ENCODE results near the gene SLC44A5.

Gene SLC44A5

GRCh38 chr1:75475696-75476095, 135.2 kb downstream of the SLC44A5 start:
- Histone ChIP-seq H2AFZ (ENCODE audit: insufficient read depth, low read length, poor library complexity) (no peak overlapping the region), H2BK120ac (ENCODE audit: insufficient read depth, low read length, poor library complexity) (no peak overlapping the region), H3K4me2 (ENCODE audit: low read length) (no peak overlapping the region), H3K9me3 (ENCODE audit: insufficient read depth, low read depth, low read length) (no peaks in the 10 kb centered on the region), H3K23ac (ENCODE audit: low read length) (no peak overlapping the region), H4K12ac (ENCODE audit: low read depth, low read length) (no peak overlapping the region), H2AK5ac (ENCODE audit: low read length) (no peak overlapping the region), H3K18ac (ENCODE audit: low read length) (no peak overlapping the region), H3K36me3 (ENCODE audit: control insufficient read depth in 1 of 2, insufficient read depth in 2 of 2, low read length in 2 of 2) (no peaks in the 10 kb centered on the region), H3K9ac (ENCODE audit: low read length) (no peak overlapping the region), H3K4ac (ENCODE audit: low read depth, low read length) (no peak overlapping the region), H3K4me1 (ENCODE audit: control insufficient read depth in 1 of 2, insufficient read depth in 2 of 2, low read length in 2 of 2) (no peaks in the 10 kb centered on the region), H4K91ac (ENCODE audit: low read depth, low read length) (no peak overlapping the region), H4K8ac (ENCODE audit: low read depth, low read length) (no peak overlapping the region), H2BK5ac (ENCODE audit: low read depth, low read length, poor library complexity) (no peak overlapping the region), H3K27ac (ENCODE audit: low read depth, low read length) (no peak overlapping the region), H3K4me3 (ENCODE audit: low read depth, low read length) (no peak overlapping the region), H3K79me2 (ENCODE audit: control insufficient read depth, insufficient read depth, low read length, poor library complexity) (no peaks in the 10 kb centered on the region), H3K79me1 (ENCODE audit: low read length) (no peaks in the 10 kb centered on the region), H3K27me3 (ENCODE audit: insufficient read depth, low read length) (no peaks in the 10 kb centered on the region), H3K14ac (ENCODE audit: low read length) (no peak overlapping the region), H2BK12ac (ENCODE audit: low read length) (no peak overlapping the region)
- DNase-seq = no peak
- no CpG with 5 or more reads among the region's 4 CpGs for WGBS (ENCODE audit: extremely low coverage, insufficient coverage, insufficient read length)

DNA sequence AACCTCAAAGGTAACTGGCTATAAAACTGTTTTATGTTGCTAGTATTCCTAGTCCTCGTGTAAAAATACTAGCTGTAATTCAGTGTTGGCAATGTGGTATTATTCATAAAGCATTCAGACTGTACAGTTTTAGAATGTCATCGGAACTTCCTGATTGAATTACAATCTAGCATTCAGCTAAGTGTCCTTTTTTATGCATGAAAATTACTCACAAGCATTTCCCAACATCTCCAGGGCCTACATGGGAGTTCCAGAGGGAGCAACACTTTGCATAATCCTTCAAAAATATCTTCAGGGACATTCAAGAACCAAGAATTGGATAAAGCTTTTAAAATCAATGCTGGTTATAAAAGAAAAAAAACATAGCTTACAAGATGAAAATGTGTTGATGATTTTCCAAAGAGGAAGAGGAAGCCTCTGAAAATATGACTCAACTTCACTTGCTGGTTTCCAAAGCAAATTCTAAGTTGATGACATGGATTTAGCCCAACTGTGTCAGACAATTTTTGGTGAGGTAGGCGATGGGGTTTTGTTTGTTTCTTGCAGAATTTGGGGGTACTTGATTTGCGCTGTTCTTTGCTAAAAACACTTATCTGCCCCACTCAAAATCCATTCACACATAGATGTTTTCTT, 137.8 kb downstream of the SLC44A5 start:
- Histone ChIP-seq H2AK5ac (ENCODE audit: low read length) (no peak overlapping the region), H3K27ac (ENCODE audit: low read depth, low read length) (no peak overlapping the region), H3K4me1 (ENCODE audit: control insufficient read depth in 1 of 2, insufficient read depth in 2 of 2, low read length in 2 of 2) (no peaks in the 10 kb centered on the region), H3K4me3 (ENCODE audit: low read depth, low read length) (no peak overlapping the region), H3K4ac (ENCODE audit: low read depth, low read length) (no peak overlapping the region), H3K9ac (ENCODE audit: low read length) (no peak overlapping the region), H2BK120ac (ENCODE audit: insufficient read depth, low read length, poor library complexity) (no peak overlapping the region), H3K27me3 (ENCODE audit: insufficient read depth, low read length) (no peaks in the 10 kb centered on the region), H3K18ac (ENCODE audit: low read length) (no peak overlapping the region), H4K12ac (ENCODE audit: low read depth, low read length) (no peak overlapping the region), H3K9me3 (ENCODE audit: insufficient read depth, low read depth, low read length) (no peaks in the 10 kb centered on the region), H3K14ac (ENCODE audit: low read length) (no peak overlapping the region), H2BK12ac (ENCODE audit: low read length) (no peak overlapping the region), H2AFZ (ENCODE audit: insufficient read depth, low read length, poor library complexity) (no peak overlapping the region), H3K79me1 (ENCODE audit: low read length) (no peaks in the 10 kb centered on the region), H2BK5ac (ENCODE audit: low read depth, low read length, poor library complexity) (no peak overlapping the region), H3K4me2 (ENCODE audit: low read length) (no peak overlapping the region), H4K91ac (ENCODE audit: low read depth, low read length) (no peak overlapping the region), H3K36me3 (ENCODE audit: control insufficient read depth in 1 of 2, insufficient read depth in 2 of 2, low read length in 2 of 2) (no peaks in the 10 kb centered on the region), H3K79me2 (ENCODE audit: control insufficient read depth, insufficient read depth, low read length, poor library complexity) (no peaks in the 10 kb centered on the region), H4K8ac (ENCODE audit: low read depth, low read length) (no peak overlapping the region), H3K23ac (ENCODE audit: low read length) (no peak overlapping the region)
- no peak for DNase-seq
- no CpG with 5 or more reads among the region's 4 CpGs for WGBS (ENCODE audit: extremely low coverage, insufficient coverage, insufficient read length)

- Histone ChIP-seq H2BK5ac (ENCODE audit: low read depth, low read length, poor library complexity) (no peak overlapping the region), H3K4me3 (ENCODE audit: low read depth, low read length) (no peak overlapping the region), H3K4ac (ENCODE audit: low read depth, low read length) (no peak overlapping the region), H3K23ac (ENCODE audit: low read length) (no peak overlapping the region), H3K18ac (ENCODE audit: low read length) (no peak overlapping the region), H3K27me3 (ENCODE audit: insufficient read depth, low read length) (no peaks in the 10 kb centered on the region), H3K36me3 (ENCODE audit: control insufficient read depth in 1 of 2, insufficient read depth in 2 of 2, low read length in 2 of 2) (no peaks in the 10 kb centered on the region), H3K9ac (ENCODE audit: low read length) (no peak overlapping the region), H2BK12ac (ENCODE audit: low read length) (no peak overlapping the region), H2AFZ (ENCODE audit: insufficient read depth, low read length, poor library complexity) (no peak overlapping the region), H2AK5ac (ENCODE audit: low read length) (no peak overlapping the region), H3K9me3 (ENCODE audit: insufficient read depth, low read depth, low read length) (no peaks in the 10 kb centered on the region), H2BK120ac (ENCODE audit: insufficient read depth, low read length, poor library complexity) (no peak overlapping the region), H3K14ac (ENCODE audit: low read length) (no peak overlapping the region), H4K91ac (ENCODE audit: low read depth, low read length) (no peak overlapping the region), H3K79me2 (ENCODE audit: control insufficient read depth, insufficient read depth, low read length, poor library complexity) (no peaks in the 10 kb centered on the region), H3K4me2 (ENCODE audit: low read length) (no peak overlapping the region), H3K79me1 (ENCODE audit: low read length) (no peaks in the 10 kb centered on the region), H3K27ac (ENCODE audit: low read depth, low read length) (no peak overlapping the region), H4K8ac (ENCODE audit: low read depth, low read length) (no peak overlapping the region), H3K4me1 (ENCODE audit: control insufficient read depth in 1 of 2, insufficient read depth in 2 of 2, low read length in 2 of 2) (no peaks in the 10 kb centered on the region), H4K12ac (ENCODE audit: low read depth, low read length) (no peak overlapping the region)
- no CpG with 5 or more reads among the region's 5 CpGs for WGBS (ENCODE audit: extremely low coverage, insufficient coverage, insufficient read length)
- peak; percentile 4 to 6 for DNase-seq
Measured at GRCh38 chr1:75472089-75472970, 138.6 kb downstream of the SLC44A5 start.

DNA sequence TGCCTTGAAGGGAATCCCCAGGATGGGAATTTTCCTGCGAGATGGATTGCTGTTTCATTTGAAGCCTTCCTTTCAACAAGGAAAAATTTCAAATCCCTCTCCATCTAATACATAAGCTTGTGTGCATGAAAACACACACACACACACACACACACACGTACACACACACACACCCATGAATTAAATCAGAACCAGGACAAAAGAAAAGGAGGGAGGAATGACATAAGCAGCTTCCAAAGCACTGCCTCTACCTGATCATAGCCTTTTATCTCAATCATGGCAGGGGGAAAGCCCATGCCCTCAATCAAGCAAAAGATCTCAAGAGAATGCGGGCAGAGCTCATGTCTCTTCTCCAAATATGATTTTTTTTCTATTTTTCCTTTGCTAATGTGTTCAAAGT, 139.7 kb downstream of the SLC44A5 start:
- Histone ChIP-seq H2AFZ (ENCODE audit: insufficient read depth, low read length, poor library complexity) (no peak overlapping the region), H4K12ac (ENCODE audit: low read depth, low read length) (no peak overlapping the region), H3K36me3 (ENCODE audit: control insufficient read depth in 1 of 2, insufficient read depth in 2 of 2, low read length in 2 of 2) (no peaks in the 10 kb centered on the region), H4K8ac (ENCODE audit: low read depth, low read length) (no peak overlapping the region), H2BK120ac (ENCODE audit: insufficient read depth, low read length, poor library complexity) (no peak overlapping the region), H3K79me2 (ENCODE audit: control insufficient read depth, insufficient read depth, low read length, poor library complexity) (no peaks in the 10 kb centered on the region), H3K27me3 (ENCODE audit: insufficient read depth, low read length) (no peaks in the 10 kb centered on the region), H3K9me3 (ENCODE audit: insufficient read depth, low read depth, low read length) (no peaks in the 10 kb centered on the region), H3K23ac (ENCODE audit: low read length) (no peak overlapping the region), H3K14ac (ENCODE audit: low read length) (no peak overlapping the region), H3K79me1 (ENCODE audit: low read length) (no peaks in the 10 kb centered on the region), H4K91ac (ENCODE audit: low read depth, low read length) (no peak overlapping the region), H3K9ac (ENCODE audit: low read length) (no peak overlapping the region), H2BK12ac (ENCODE audit: low read length) (no peak overlapping the region), H3K18ac (ENCODE audit: low read length) (no peak overlapping the region), H2AK5ac (ENCODE audit: low read length) (no peak overlapping the region), H3K4me3 (ENCODE audit: low read depth, low read length) (no peak overlapping the region), H3K4ac (ENCODE audit: low read depth, low read length) (no peak overlapping the region), H3K4me2 (ENCODE audit: low read length) (no peak overlapping the region), H2BK5ac (ENCODE audit: low read depth, low read length, poor library complexity) (no peak overlapping the region), H3K4me1 (ENCODE audit: control insufficient read depth in 1 of 2, insufficient read depth in 2 of 2, low read length in 2 of 2) (no peaks in the 10 kb centered on the region), H3K27ac (ENCODE audit: low read depth, low read length) (no peak overlapping the region)
- DNase-seq = peak; percentile 14 to 64
- no CpG with 5 or more reads among the region's 3 CpGs for WGBS (ENCODE audit: extremely low coverage, insufficient coverage, insufficient read length)

Measured in trophoblast cell (in vitro differentiated cells and primary cell).